Ureter (tissue), 1 donor: Measurements from ENCODE around the gene CDH7. TPM values are rescaled to one million over a fixed set of nuclear protein-coding genes. Genes with fewer than 3 reads are reported as not detected.

Experiments used
- DNase-seq: peaks from one replicate; pipeline ENCODE4 v3.0.0-alpha.2; 2020; ENCODE audit warnings: low spot score
- total RNA-seq: library from RNA; stranded (reverse); gene quantifications from one replicate; pipeline ENCODE4 v1.2.4, GENCODE V29; 2023
- donor health status: DM: yes; HTN: yes; CAD: no.

The CDH7 gene, protein sequence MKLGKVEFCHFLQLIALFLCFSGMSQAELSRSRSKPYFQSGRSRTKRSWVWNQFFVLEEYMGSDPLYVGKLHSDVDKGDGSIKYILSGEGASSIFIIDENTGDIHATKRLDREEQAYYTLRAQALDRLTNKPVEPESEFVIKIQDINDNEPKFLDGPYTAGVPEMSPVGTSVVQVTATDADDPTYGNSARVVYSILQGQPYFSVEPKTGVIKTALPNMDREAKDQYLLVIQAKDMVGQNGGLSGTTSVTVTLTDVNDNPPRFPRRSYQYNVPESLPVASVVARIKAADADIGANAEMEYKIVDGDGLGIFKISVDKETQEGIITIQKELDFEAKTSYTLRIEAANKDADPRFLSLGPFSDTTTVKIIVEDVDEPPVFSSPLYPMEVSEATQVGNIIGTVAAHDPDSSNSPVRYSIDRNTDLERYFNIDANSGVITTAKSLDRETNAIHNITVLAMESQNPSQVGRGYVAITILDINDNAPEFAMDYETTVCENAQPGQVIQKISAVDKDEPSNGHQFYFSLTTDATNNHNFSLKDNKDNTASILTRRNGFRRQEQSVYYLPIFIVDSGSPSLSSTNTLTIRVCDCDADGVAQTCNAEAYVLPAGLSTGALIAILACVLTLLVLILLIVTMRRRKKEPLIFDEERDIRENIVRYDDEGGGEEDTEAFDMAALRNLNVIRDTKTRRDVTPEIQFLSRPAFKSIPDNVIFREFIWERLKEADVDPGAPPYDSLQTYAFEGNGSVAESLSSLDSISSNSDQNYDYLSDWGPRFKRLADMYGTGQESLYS
- not detected for total RNA-seq

DNA sequence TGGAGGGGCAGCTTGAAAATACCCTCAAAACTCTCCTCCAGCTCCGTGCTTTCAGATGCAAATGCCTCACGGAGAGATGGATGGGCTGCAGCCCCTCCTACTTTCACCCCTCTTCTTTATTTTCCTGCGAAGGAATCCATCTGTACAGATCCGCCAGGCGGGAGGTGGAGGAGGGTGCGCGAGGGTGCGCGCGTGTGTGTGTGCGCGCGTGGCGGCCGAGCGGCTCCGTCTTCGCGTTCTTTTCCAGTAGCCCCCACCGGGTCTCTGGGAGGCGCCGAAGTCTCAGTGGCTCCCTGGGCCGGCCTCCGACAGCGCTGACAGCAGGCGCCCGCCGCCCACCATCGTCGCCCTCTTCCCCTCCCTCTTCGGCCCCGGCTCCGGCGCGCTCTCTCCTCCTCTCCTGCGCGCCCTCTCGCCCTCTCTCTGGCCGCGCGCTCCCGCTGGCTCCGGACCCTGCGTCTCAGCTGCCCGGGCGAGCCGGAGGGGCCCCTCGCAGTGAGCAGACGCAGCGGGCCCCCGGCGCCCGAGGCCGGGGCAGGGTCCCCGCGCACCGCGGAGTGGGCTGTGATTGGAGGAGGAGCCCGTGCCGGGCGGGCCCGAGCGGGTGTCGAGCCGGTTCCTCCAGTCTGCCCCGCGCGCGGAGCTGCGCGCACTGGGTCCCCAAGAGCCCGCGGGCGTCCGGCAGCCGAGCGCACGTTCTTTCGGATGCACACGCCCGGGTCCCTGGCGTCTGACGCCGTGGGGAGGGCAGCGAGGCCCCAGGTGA lies at the start of gene CDH7:
Gene CDH7 (plus strand): TSS at position 624 of the 766 bp plus-strand sequence. CDS start 11,831 bp downstream, outside the sequence.
- no peak for DNase-seq

DNA sequence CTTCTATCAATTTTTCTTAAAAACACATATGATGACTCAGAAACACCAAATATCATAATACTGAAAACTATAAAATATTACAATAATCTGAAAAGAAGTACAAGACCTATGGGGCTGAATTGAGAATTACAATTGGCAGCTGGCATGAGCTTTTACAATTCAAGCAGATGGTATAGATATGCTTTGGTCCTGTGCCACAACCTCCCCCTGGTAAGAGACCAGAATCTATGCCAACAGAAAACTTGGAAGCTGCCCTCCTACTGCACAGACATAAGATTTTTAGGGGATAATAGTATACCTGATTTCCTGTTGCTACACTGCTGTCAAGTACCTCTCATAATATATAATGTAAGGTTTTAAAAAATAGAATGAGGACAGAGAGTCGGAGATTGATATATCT lies 46.8 kb upstream of the CDH7 start:
- DNase-seq: no peak

GRCh38 chr18:65706646-65707045 lies 44.2 kb upstream of the CDH7 start:
- DNase-seq: no peak

DNA sequence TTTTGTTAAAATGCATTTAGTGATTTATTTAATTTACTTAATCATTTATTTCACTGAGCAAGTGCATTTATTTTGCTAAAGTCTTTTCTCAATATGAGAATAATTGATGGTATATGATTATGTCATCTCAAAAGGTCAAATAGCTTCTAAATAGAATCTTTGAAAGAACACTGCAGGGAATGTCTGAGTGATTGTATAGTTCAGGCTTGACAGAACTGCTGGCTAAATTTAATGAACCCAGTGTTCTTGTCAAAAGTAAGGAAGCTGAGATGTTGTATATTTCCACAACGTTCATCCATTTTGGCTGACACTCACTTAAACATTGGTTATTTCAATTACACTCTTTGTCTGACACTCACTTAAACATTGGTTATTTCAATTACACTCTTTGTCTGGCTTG lies 39.3 kb upstream of the CDH7 start:
- no peak for DNase-seq

GRCh38 chr18:65721619-65722018 lies 29.2 kb upstream of the CDH7 start:
- no peak for DNase-seq

GRCh38 chr18:65725251-65726050 lies 25.4 kb upstream of the CDH7 start:
- DNase-seq: no peak

DNA sequence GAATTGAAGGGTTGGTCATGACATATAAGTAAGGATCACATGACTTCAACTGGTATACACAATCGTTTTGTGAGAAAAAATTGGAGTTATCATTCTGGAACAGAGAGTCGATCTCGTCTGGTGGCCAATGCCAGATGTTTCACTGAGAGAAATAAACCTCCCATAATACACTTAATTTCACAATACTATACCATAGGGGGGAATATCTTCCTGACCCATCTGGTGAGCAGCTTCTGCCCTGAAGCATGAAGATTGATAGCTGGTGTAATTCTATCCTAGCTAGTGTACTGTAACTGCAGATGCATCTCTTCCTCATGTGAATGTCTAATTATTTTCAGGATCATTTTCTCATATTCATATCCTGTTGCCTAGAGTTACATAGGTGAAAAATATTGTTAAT lies 15.7 kb upstream of the CDH7 start:
- DNase-seq: no peak

GRCh38 chr18:65737471-65737955 lies 13.3 kb upstream of the CDH7 start:
- DNase-seq: no peak

DNA sequence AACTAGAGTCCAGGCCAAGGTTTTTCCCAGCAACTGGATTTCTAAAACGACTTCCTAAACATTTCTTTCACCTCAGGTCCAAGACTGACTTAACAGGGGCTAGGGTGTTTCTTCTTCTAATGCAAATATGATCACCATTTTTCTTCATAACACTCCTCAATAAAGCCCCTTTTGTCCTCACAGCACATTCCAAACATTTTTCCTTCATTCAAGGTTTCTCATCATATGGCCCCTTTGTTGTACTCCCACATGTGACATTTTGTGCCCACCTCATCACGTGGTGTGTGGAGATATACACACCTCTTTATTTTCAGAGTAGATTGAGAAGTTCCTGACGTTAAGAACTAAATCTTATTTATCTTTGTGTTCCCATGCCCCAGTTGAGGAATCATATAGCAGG lies 3.9 kb upstream of the CDH7 start:
- no peak for DNase-seq

DNA sequence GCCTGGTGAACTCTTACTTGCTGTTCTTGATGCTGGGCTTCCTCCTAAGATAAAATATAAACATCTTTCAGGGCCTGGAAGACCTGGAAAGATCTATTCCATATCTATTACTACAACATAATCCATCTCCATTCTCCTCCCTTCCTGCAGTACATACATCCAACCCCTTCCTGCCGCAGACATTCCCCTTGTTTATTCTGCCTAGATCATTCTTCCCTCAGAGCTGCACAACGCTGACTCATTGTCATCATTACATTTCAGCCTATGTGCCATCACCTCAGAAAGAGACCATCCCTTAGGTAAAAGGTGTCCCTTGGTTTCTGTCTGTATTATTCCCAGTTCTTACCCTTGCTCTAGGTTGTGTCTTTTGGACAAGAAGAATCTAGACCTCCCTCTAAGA lies 2.5 kb upstream of the CDH7 start:
- no peak for DNase-seq

DNA sequence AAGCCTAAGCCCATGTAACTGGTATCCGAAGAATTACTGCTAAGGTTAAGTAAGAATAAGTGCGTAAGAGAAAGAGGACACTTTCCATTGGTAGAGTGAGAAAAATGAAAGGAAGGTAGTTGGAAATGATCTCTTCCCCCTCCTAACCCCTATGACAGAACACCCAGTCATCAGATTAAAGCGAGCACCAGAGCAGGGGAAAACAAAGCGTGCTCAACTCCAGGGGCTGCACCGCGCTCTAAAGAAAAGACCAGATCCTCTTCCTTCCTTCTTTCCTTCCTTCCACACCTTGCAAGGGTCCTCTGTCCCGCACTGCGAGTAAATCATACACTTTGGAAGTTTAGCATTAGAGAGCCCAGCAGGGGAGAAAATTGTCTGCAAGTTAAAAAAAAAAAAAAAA lies 971 bp upstream of the CDH7 start:
- DNase-seq: no peak

- DNase-seq: no peak
Measured at GRCh38 chr18:65751155-65752085, 608 bp downstream of the CDH7 start.

DNA sequence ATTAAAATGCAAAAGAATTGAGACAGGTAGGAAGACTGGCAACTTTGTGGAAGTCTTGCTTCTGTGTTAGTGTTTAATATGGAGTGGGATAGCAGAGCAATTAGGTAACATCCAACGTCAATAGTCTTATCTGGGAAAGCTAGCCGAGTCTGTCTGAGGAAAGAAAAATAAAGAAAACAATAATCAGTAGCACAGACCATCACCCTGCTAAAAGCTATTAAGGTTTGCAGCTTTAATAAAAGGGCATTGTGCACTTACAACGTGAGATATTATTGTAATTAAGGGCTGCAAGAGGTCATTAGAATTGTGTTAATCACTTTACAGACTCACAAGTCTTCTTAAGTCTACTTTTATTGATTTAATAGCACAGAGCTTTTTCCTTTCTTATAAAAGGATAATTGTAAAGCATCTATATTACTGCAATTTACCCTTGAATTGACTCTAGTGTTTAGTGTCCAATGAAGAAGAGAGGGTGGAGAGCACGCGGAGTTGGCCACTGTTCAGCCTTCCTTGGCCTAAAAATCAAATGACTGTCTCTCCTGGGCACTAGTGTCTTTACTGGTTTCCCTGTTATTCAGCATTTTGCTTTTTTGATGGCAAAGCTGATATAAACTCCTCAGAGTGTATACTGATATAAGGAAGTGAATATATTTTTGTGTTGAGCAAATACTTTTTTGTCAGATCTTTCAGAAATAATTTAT lies 2.0 kb downstream of the CDH7 start:
- no peak for DNase-seq

DNA sequence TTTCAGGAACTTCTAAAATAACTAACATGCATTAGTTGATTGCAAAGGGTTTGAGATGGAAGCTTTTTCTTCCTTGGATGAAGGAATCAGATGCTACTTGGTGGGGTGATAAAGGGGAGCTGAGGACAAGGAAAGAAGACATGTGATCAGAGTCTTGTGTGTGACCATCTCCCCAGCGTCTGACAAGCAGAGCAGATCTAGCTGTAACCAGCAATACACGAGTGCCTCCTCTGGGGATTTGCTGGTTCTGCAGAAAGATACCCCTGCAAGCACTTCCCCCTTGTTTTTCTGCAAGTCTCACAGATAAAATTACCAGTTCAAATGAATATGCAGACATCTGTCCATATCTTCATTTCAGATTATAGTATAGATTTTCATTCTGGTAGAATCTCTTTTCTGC lies 2.7 kb downstream of the CDH7 start:
- DNase-seq: no peak

- no peak for DNase-seq
Measured at GRCh38 chr18:65754121-65754520, 3.3 kb downstream of the CDH7 start.

DNA sequence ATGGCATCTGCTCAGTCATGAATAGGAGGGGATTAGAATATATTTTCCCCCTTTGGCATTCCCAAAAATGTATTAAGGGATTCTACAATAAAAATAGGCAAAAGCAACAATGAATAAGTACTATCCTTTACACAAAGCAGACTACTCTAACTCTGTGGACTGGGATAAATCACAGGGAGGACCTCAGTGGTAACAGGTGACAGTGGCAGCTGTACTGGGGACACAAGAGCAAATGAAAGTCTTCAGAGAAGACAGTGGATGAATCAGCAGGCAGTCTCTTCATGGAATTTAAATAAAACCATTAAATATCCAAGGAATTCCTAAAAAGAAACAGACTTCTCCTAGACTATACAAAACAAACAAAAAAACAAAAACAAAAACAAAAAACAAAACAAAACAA lies 4.8 kb downstream of the CDH7 start:
- DNase-seq: no peak

- no peak for DNase-seq
Measured at GRCh38 chr18:65760457-65760856, 9.6 kb downstream of the CDH7 start.

DNA sequence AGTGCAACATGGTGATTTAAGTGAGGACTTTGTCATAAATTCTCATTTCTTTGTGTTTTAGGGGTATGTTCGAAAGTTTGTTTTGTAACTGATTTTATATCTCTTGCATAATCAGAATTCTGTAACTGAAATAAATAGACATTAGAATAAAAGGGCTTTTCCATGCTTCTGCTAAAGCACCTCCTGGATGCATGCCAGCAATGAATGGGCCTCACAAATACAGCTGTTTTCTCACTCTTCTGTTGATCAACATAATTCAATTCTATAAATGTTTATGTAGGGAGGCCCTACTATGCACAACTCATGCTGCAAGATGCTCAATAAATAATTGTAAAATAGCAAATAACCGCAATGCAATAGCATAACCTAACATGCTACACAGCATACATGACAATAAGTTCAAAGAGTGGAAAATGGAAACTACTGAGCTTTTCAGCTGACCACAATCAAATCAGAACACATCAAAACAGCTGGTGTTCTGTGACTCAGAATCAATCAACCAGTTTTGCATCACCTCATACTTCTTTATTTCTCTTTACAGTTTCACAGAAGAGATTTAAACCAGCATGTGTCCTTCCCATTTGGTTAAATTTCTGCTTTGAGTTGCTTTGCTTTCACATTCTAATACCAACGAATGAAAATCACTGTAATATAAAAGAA lies 11.0 kb downstream of the CDH7 start:
- no peak for DNase-seq

GRCh38 chr18:65762556-65762955 lies 11.7 kb downstream of the CDH7 start:
- DNase-seq: no peak
